NCI-H82 (cell line): ENCODE measurements around the gene LIMCH1.
A peak's percentile ranks its signal among the peaks of the same experiment; 100 is the strongest.
"Not testable (repeated sequence)": the region's sequence is repeated elsewhere in the genome, so short reads cannot be mapped to it uniquely, and the experiment has no call there.

Source experiments
- DNase-seq: peaks from one replicate; lab custom pipeline; 2025; lab: John Stamatoyannopoulos, UW

The LIMCH1 gene

GRCh38 chr4:41678086-41678816 lies 140.3 kb downstream of the LIMCH1 start:
- no peak for DNase-seq

- no peak for DNase-seq
Measured at GRCh38 chr4:41678951-41679350, 141.0 kb downstream of the LIMCH1 start.

GRCh38 chr4:41679991-41680390 lies 142.0 kb downstream of the LIMCH1 start:
- DNase-seq, result no peak

- DNase-seq, result no peak
Measured at GRCh38 chr4:41681054-41681453, 143.1 kb downstream of the LIMCH1 start.

- no peak for DNase-seq
Measured at GRCh38 chr4:41683326-41683725, 145.4 kb downstream of the LIMCH1 start.

GRCh38 chr4:41686893-41687292 lies 148.9 kb downstream of the LIMCH1 start:
- no peak for DNase-seq

GRCh38 chr4:41687971-41688370 lies 150.0 kb downstream of the LIMCH1 start:
- peak; percentile 24 for DNase-seq

GRCh38 chr4:41692717-41693345 lies 154.9 kb downstream of the LIMCH1 start:
- peak; percentile 80 for DNase-seq

- DNase-seq, result peak; percentile 80
Measured at GRCh38 chr4:41693629-41694028, 155.7 kb downstream of the LIMCH1 start.

GRCh38 chr4:41696131-41696530 lies 158.2 kb downstream of the LIMCH1 start:
- no peak for DNase-seq

GRCh38 chr4:41696763-41697162 lies 158.8 kb downstream of the LIMCH1 start:
- no peak for DNase-seq

GRCh38 chr4:41701983-41702382 lies 164.0 kb downstream of the LIMCH1 start:
- no peak for DNase-seq

- DNase-seq, result no peak
Measured at GRCh38 chr4:41702770-41703169, 164.8 kb downstream of the LIMCH1 start.

GRCh38 chr4:41703785-41704184 lies 165.8 kb downstream of the LIMCH1 start:
- DNase-seq, result no peak

GRCh38 chr4:41709844-41710481 lies 172.0 kb downstream of the LIMCH1 start:
- no peak for DNase-seq

- DNase-seq, result not testable (repeated sequence)
Measured at GRCh38 chr4:41711654-41712053, 173.7 kb downstream of the LIMCH1 start.

- no peak for DNase-seq
Measured at GRCh38 chr4:41712425-41712824, 174.5 kb downstream of the LIMCH1 start.

- DNase-seq, result no peak
Measured at GRCh38 chr4:41713768-41714167, 175.8 kb downstream of the LIMCH1 start.

- peak; percentile 10 for DNase-seq
Measured at GRCh38 chr4:41714364-41715000, 176.5 kb downstream of the LIMCH1 start.

GRCh38 chr4:41715155-41715554 lies 177.2 kb downstream of the LIMCH1 start:
- DNase-seq, result no peak

GRCh38 chr4:41718907-41719306 lies 180.9 kb downstream of the LIMCH1 start:
- no peak for DNase-seq

- no peak for DNase-seq
Measured at GRCh38 chr4:41719417-41719816, 181.5 kb downstream of the LIMCH1 start.

- no peak for DNase-seq
Measured at GRCh38 chr4:41722181-41722580, 184.2 kb downstream of the LIMCH1 start.
